H1 (cell line): Measurements from ENCODE around the gene SVIL. TPM values are rescaled to one million over a fixed set of nuclear protein-coding genes. Genes with fewer than 3 reads are reported as not detected.

Experiments
- CTCF ChIA-PET: fragments of 300-600 bp; sonication (Branson Sonifier 250); formaldehyde crosslinking; loops from one replicate; lab custom pipeline; 2021; ENCODE audit not compliant: partially characterized antibody; lab: Charles Lee
- POLR2A ChIA-PET: fragments of 300-600 bp; sonication (Branson Sonifier 250); formaldehyde crosslinking; loops from one replicate; lab custom pipeline; 2021; ENCODE audit warnings: inconsistent platforms; ENCODE audit not compliant: partially characterized antibody; lab: Charles Lee
- DNase-seq, 2 experiments: peaks; one replicate each; pipeline versions ENCODE4 v3.0.0 to v3.0.0-alpha.2; 2010 to 2022; ENCODE audit warnings: low spot score in 2 of 2, low read depth in 1 of 2, mixed read lengths in 1 of 2
- FAIRE-seq: peaks from 2 replicates; lab custom pipeline; 2011; peaks lifted over from hg19 to GRCh38; lab: Jason Lieb, UNC
- H2AFZ ChIP-seq: 2 replicates; pipeline ENCODE4 v1.8.1; 2012; ENCODE audit warnings: low read length, inconsistent platforms
- H2AK5ac ChIP-seq: 2 replicates; pipeline ENCODE4 v1.6.1; 2013; ENCODE audit warnings: low read depth, low read length
- H2BK120ac ChIP-seq: replicated peaks from 2 replicates; pipeline ENCODE3; 2013; ENCODE audit warnings: low read depth, low read length, inconsistent platforms
- H2BK12ac ChIP-seq: 2 replicates; pipeline ENCODE4 v1.6.1; 2013; ENCODE audit warnings: low read depth, low read length
- H2BK15ac ChIP-seq: 2 replicates; pipeline ENCODE4 v1.6.1; 2013; ENCODE audit warnings: low read length
- H2BK20ac ChIP-seq: 2 replicates; pipeline ENCODE4 v1.6.1; 2013; ENCODE audit warnings: low read length
- H2BK5ac ChIP-seq: 2 replicates; pipeline ENCODE4 v1.6.1; 2013; ENCODE audit warnings: low read depth, low read length
- H3K14ac ChIP-seq: 2 replicates; pipeline ENCODE4 v1.6.1; 2013; ENCODE audit warnings: inconsistent platforms; ENCODE audit not compliant: insufficient read length
- H3K18ac ChIP-seq: 2 replicates; pipeline ENCODE4 v1.6.1; 2013; ENCODE audit warnings: low read length; ENCODE audit errors: extremely low read depth
- H3K23ac ChIP-seq: 2 replicates; pipeline ENCODE4 v1.6.1; 2013; ENCODE audit warnings: inconsistent platforms; ENCODE audit not compliant: insufficient read length
- H3K23me2 ChIP-seq: 2 replicates; pipeline ENCODE4 v1.6.1; 2013; ENCODE audit warnings: low read depth, low read length
- H3K27ac ChIP-seq: 2 replicates; pipeline ENCODE4 v1.6.1; 2011; ENCODE audit warnings: low read depth, low read length, inconsistent platforms
- H3K27me3 ChIP-seq, 4 experiments: replicated peaks in 1 of 4; 1 replicate in 1 of 4; 2 replicates in 3 of 4; pipeline versions ENCODE4 v1.6.1 to v1.8.1; 2011 to 2013; ENCODE audit warnings: low read length in 3 of 4, mild to moderate bottlenecking in 3 of 4, inconsistent platforms in 2 of 4, mixed read lengths in 2 of 4, moderate library complexity in 1 of 4; ENCODE audit not compliant: control insufficient read depth in 3 of 4, insufficient read depth in 3 of 4; ENCODE audit errors: extremely low read depth in 1 of 4
- H3K36me3 ChIP-seq, 4 experiments: 2 replicates each; pipeline versions ENCODE4 v1.6.1 to v1.8.1; 2011 to 2013; ENCODE audit warnings: mild to moderate bottlenecking in 4 of 4, low read length in 3 of 4, moderate library complexity in 2 of 4, control low read depth in 1 of 4, inconsistent platforms in 1 of 4; ENCODE audit not compliant: insufficient read depth in 4 of 4, control insufficient read depth in 2 of 4
- H3K4ac ChIP-seq: replicated peaks from 2 replicates; pipeline ENCODE3; 2013; ENCODE audit warnings: low read length, low read depth, mixed read lengths, inconsistent platforms; ENCODE audit not compliant: insufficient read length
- H3K4me1 ChIP-seq, 4 experiments: replicated peaks in 1 of 4; 1 replicate in 1 of 4; 2 replicates in 3 of 4; pipeline versions ENCODE4 v1.6.1 to v1.8.1; 2011 to 2013; ENCODE audit warnings: low read length in 3 of 4, inconsistent platforms in 2 of 4, mixed read lengths in 1 of 4; ENCODE audit not compliant: insufficient read depth in 4 of 4, control insufficient read depth in 3 of 4
- H3K4me2 ChIP-seq, 2 experiments: 2 replicates each; pipeline versions ENCODE4 v1.6.1 to v1.8.1; 2011 to 2013; ENCODE audit warnings: low read depth in 2 of 2, low read length in 2 of 2, control low read depth in 1 of 2, inconsistent platforms in 1 of 2, mild to moderate bottlenecking in 1 of 2; ENCODE audit not compliant: insufficient read depth in 1 of 2
- H3K4me3 ChIP-seq, 4 experiments: fragments of 200-600, 300-600 bp in 1 of 4; sonication (generic), shearing (Covaris generic), sonication (Bioruptor Twin) in 1 of 4; 2 replicates each; pipeline versions ENCODE4 v1.5.1 to v1.8.1; 2011 to 2016; ENCODE audit warnings: low read length in 4 of 4, low read depth in 3 of 4, control low read depth in 2 of 4, inconsistent platforms in 2 of 4, mild to moderate bottlenecking in 2 of 4, mixed read lengths in 1 of 4, moderate library complexity in 1 of 4; ENCODE audit not compliant: insufficient read depth in 2 of 4; ENCODE audit errors: extremely low read depth in 1 of 4
- H3K56ac ChIP-seq: replicated peaks from 2 replicates; pipeline ENCODE3; 2013; ENCODE audit warnings: low read depth, mild to moderate bottlenecking, mixed read lengths, low read length, inconsistent platforms; ENCODE audit not compliant: insufficient read length
- H3K79me1 ChIP-seq: 2 replicates; pipeline ENCODE4 v1.6.1; 2013; ENCODE audit warnings: low read depth, low read length, control low read depth
- H3K79me2 ChIP-seq, 2 experiments: 2 replicates each; pipeline versions ENCODE4 v1.6.1 to v1.8.1; 2012 to 2013; ENCODE audit warnings: low read length in 2 of 2, mild to moderate bottlenecking in 2 of 2, inconsistent platforms in 1 of 2; ENCODE audit not compliant: insufficient read depth in 2 of 2, control insufficient read depth in 1 of 2
- H3K9ac ChIP-seq, 4 experiments: replicated peaks in 1 of 4; 1 replicate in 1 of 4; 2 replicates in 3 of 4; pipeline versions ENCODE4 v1.6.1 to v1.8.1; 2011 to 2013; ENCODE audit warnings: low read depth in 3 of 4, low read length in 3 of 4, control low read depth in 2 of 4, mild to moderate bottlenecking in 2 of 4, moderate library complexity in 2 of 4, inconsistent platforms in 1 of 4; ENCODE audit errors: extremely low read depth in 1 of 4
- H3K9me3 ChIP-seq, 2 experiments: 2 replicates each; pipeline versions ENCODE4 v1.6.1 to v1.8.1; 2012 to 2013; ENCODE audit warnings: mild to moderate bottlenecking in 2 of 2, moderate library complexity in 2 of 2, control low read depth in 1 of 2, inconsistent platforms in 1 of 2, low read depth in 1 of 2, low read length in 1 of 2, mixed read lengths in 1 of 2; ENCODE audit not compliant: insufficient read depth in 2 of 2
- H4K20me1 ChIP-seq, 2 experiments: replicated peaks in 1 of 2; 2 replicates each; pipeline versions ENCODE3 to v1.8.1; 2011 to 2013; ENCODE audit warnings: inconsistent platforms in 2 of 2, low read length in 2 of 2, mild to moderate bottlenecking in 1 of 2; ENCODE audit not compliant: insufficient read depth in 2 of 2, control insufficient read depth in 1 of 2
- H4K5ac ChIP-seq: 2 replicates; pipeline ENCODE4 v1.6.1; 2013; ENCODE audit warnings: low read length, low read depth, mixed read lengths, inconsistent platforms; ENCODE audit not compliant: insufficient read length
- H4K8ac ChIP-seq: 2 replicates; pipeline ENCODE4 v1.8.0; 2013; ENCODE audit warnings: mild to moderate bottlenecking, moderate library complexity, low read length, inconsistent platforms; ENCODE audit not compliant: insufficient read depth; ENCODE audit errors: extremely low read depth
- H4K91ac ChIP-seq: replicated peaks from 2 replicates; pipeline ENCODE3; 2013; ENCODE audit warnings: low read length, mixed read lengths, inconsistent platforms; ENCODE audit not compliant: insufficient read length
- BRCA1 ChIP-seq: IDR thresholded peaks from 2 replicates; pipeline ENCODE4 v1.6.1; 2012; ENCODE audit warnings: low read depth, low read length, improper control_type of control experiment
- EGR1 ChIP-seq: IDR thresholded peaks from 2 replicates; pipeline ENCODE4 v1.6.1; 2011; ENCODE audit warnings: low read depth, low read length, borderline replicate concordance
- MAX ChIP-seq: IDR thresholded peaks from 2 replicates; pipeline ENCODE4 v1.6.1; 2012; ENCODE audit warnings: inconsistent platforms
- WGBS, 2 experiments: shearing (Covaris generic) in 1 of 2; methylation state at CpG; one replicate each; pipeline versions ENCODE4 v1.1.6 to v1.1.7; 2013 to 2015; ENCODE audit warnings: low lambda C conversion rate in 2 of 2, mixed read lengths in 2 of 2, inconsistent platforms in 1 of 2, low coverage in 1 of 2, missing lambda C conversion rate in 1 of 2; ENCODE audit not compliant: insufficient replicate concordance in 2 of 2, insufficient coverage in 1 of 2, insufficient read length in 1 of 2; ENCODE audit errors: extremely low coverage in 1 of 2, missing lambda C conversion rate in 1 of 2; 5-methylcytosine and 5-hydroxymethylcytosine counted together
- polyA plus RNA-seq, 7 experiments: library from polyadenylated mRNA; depleted of rRNA in 3 of 7; stranded (reverse) in 5 of 7; unstranded in 2 of 7; fragments of >200 nt in 5 of 7; fragments of 200-250 nt in 2 of 7; gene quantifications; 1 replicate in 5 of 7; 2 replicates in 1 of 7; 4 replicates in 1 of 7; pipeline versions ENCODE4 v1.2.1 to v1.2.3, GENCODE V29; 2011 to 2013; ENCODE audit warnings: missing spikeins in 2 of 7, mixed read lengths in 2 of 7
- total RNA-seq: library from RNA; stranded (reverse); fragmentation: NEBNext Ultra II Directional; extraction: Animal tissue kit (Norgen Biotek cat#: 25700); gene quantifications from 2 replicates; pipeline ENCODE4 v1.2.1, GENCODE V29; 2021

The SVIL gene
- total and polyA plus RNA-seq, 2 of the 8 experiments (the other 6 are each of a cell fraction or from before 2014, with no cell fraction given) = 4.7 to 15.4 TPM

- CTCF ChIA-PET = interaction anchor here (0.7 to 1.4 kb wide), 2 partner anchors 12 to 168 kb away, joined by 3 read pairs; no protein-coding TSS in a partner anchor
- Histone ChIP-seq H3K14ac (no peak overlapping the region), H3K18ac (no peak overlapping the region), H4K8ac (no peak overlapping the region), H2BK12ac (0 out of 2 replicates have a peak overlapping the region, but pooled peaks have one; percentile 9), H4K20me1 (no peaks in the 10 kb centered on the region), H2AK5ac (no peak overlapping the region), H3K4me2 (no peak overlapping the region), H3K23me2 (no peaks in the 10 kb centered on the region), H4K5ac (no peak overlapping the region), H3K79me2 (no peaks in the 10 kb centered on the region), H3K9ac (no peak overlapping the region), H3K36me3 (peaks cover 0 to 3% (median 0%) of the 10 kb centered on the region in 4 experiments; a peak in 1 of 8 replicates), H3K4ac (no peak overlapping the region), H3K9me3 (peaks cover 0 to 5% of the 10 kb centered on the region in 2 experiments; a peak in 2 of 4 replicates), H2BK20ac (0 out of 2 replicates have a peak overlapping the region, but pooled peaks have one; percentile 57), H3K27me3 (no peaks in the 10 kb centered on the region), H3K23ac (no peak overlapping the region), H3K4me1 (peaks cover 2 to 7% (median 5%) of the 10 kb centered on the region in 4 experiments; a peak in 4 of 7 replicates), H4K91ac (no peak overlapping the region), H3K56ac (no peak overlapping the region), H2BK5ac (no peak overlapping the region), H2BK120ac (no peak overlapping the region), H3K79me1 (0 out of 2 replicates have a peak, but pooled peaks cover 2% of the 10 kb centered on the region), H2AFZ (no peak overlapping the region), H3K4me3 (no peak overlapping the region), H2BK15ac (no peak overlapping the region; the same call in 1 of the 2 replicates), H3K27ac (no peak overlapping the region)
- WGBS, 2 experiments = 83% methylated on average over 3 of the region's 3 CpGs; no CpG with 5 or more reads in 1 of the 2 experiments
- TF ChIP-seq BRCA1 (no peak), EGR1 (no peak), MAX (no peak)
- POLR2A ChIA-PET = no interaction called here
- no peak for FAIRE-seq
- DNase-seq = no peak
These were observed 34.4 kb upstream of the SVIL start for GRCh38 chr10:29669149-29669548.
